GM18505 (cell line): ENCODE data around the gene SAXO1.
"Not testable (repeated sequence)": the region's sequence is repeated elsewhere in the genome, so short reads cannot be mapped to it uniquely, and the experiment has no call there.

ENCODE experiments used
- ATAC-seq: cut with Tn5 transposase; IDR thresholded peaks from one replicate; pipeline ENCODE4 v1.9.1; 2021; ENCODE audit not compliant: unreplicated experiment
- POLR2A ChIP-seq: IDR thresholded peaks from 4 replicates; pipeline ENCODE4 v1.6.1; 2011; ENCODE audit warnings: borderline replicate concordance; ENCODE audit not compliant: insufficient read depth, insufficient read length; ENCODE audit errors: extremely low read depth

SAXO1 gene

DNA sequence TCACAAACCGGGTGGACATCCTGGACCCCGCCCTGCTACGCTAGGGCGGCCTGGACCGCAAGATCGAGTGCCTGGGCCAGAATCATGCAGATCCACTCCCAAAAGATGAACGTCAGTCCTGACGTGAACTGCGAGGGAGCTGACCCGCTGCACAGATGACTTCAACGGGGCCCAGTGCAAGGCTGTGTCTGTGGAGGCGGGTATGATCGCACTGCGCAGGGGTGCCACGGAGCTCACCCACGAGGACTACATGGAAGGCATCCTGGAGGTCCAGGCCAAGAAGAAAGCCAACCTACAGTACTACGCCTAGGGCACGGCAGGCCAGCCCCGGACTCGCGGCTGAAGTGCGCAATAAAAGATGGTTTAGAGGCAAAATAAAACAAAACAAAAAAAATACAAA is 5.2 kb downstream of the SAXO1 start:
- ATAC-seq: no peak
- no peak for TF ChIP-seq POLR2A

DNA sequence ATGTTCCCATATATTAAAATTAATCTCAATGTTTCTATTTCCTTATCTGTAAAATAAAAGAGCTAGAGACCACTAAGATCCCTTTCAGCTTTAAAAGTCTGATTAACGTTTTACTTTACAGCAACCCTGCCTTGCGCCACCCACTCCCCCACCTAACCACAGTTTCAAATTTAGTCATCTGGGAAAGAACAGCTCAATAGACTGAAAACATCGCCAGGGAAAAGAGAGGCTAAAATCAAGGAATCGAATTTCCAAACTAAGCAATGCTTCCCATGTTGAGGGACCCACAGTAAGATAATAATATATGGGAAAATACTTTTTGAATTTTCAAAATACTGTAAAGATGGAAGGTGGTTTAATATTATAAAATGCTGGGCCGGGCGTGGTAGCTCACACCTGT is 6.6 kb downstream of the SAXO1 start:
- no peak for ATAC-seq

DNA sequence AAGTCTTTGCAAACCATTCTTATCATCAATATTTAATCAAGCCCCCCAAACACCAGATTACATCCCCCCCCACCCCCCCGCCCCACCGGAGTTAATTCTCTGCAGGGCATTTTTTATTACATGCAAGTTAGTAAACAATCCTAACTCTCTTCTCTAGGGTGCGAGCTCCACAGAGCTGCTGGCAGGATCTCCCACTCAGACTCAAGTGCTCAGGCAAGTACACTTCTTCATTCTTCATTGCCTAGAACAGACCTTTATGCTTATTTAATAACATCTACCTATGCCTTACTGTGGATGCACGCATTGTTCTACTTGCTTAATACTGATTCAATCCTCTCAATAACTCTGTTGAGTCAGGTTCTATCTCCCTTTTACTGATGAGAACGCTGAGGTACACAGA is 9.9 kb downstream of the SAXO1 start:
- TF ChIP-seq POLR2A: no peak
- no peak for ATAC-seq

More for the DNA sequence above, 6.6 kb downstream of the SAXO1 start:
- no peak for TF ChIP-seq POLR2A

DNA sequence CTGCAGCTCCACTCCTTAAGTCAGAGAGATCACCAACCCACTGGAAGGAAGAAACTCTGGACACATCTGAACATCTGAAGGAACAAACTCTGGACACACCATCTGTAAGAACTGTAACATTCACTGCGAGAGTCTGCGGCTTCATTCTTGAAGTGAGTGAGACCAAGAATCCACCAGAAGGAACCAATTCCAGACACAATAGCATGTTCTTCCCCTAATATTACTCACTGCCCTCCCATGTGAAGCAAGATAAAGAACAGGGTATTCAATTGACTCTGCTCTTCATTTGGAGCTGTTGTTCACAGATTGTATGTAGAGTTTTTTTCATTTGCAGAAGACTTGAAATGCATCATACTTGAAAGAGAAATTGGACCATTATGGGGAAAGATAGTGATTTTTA is 10.8 kb downstream of the SAXO1 start:
- no peak for TF ChIP-seq POLR2A
- no peak for ATAC-seq

DNA sequence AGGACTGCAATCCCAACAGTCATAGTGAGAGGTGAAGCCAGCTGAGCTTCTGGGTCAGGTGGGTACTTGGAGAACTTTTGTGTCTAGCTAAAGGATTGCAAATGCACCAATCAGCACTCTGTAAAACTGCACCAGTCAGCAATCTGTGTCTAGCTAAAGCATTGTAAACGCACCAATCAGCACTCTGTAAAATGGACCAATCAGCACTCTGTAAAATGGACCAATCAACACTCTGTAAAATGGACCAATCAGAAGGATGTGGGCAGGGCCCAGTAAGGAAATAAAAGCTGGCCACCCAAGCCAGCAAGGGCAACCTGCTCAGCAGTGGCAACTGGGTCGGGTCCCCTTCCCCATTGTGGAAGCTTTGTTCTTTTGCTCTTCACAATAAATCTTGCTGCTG is 11.4 kb downstream of the SAXO1 start:
- ATAC-seq: not testable (repeated sequence)

DNA sequence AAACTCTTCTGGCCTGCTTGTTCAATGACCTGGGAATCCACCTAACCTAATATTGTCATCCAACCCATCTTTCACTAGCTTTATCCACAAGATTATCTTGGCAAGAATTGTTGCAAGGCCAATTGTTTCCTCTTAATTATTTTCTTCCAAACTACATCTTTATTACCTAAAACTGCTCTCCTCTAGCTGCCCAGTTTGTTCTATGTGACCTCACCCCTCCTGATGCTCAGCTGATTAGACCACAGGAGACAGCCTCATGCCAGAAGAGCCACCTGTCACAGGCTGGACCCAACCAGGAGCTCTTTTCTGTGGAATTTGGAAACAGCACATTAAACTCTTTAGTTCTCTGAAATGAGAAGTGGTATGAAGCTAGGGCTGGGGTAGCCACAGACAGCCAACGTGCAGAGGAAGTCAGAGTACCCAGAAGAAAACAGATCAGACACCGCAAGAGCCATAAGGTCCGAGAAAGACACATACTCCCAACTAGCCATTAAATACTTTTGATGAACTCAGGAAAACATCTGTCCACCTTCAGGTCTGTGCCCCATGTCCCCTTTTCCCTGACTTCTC is 12.0 kb downstream of the SAXO1 start:
- ATAC-seq: no peak

DNA sequence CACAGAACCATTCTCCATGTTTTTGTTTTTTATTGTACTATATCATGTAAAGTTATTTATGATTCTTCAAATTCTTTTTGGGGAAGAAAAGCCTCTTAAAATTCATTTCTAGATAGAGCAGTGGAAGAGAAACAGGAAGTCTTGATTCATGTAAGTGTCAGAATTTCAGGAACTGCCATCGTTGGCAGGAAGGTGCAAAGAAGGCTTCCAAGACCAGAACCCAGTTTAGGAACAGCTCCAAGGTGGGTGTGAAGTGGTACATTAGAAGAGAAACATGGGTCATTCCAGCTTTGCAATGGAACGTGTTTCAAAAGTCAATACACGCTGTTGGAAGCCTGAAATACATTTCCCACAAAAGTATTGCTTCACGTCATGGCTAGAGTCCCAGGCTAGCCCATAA is 14.8 kb downstream of the SAXO1 start:
- TF ChIP-seq POLR2A: no peak
- no peak for ATAC-seq

More for the DNA sequence above, 12.0 kb downstream of the SAXO1 start:
- TF ChIP-seq POLR2A: no peak

DNA sequence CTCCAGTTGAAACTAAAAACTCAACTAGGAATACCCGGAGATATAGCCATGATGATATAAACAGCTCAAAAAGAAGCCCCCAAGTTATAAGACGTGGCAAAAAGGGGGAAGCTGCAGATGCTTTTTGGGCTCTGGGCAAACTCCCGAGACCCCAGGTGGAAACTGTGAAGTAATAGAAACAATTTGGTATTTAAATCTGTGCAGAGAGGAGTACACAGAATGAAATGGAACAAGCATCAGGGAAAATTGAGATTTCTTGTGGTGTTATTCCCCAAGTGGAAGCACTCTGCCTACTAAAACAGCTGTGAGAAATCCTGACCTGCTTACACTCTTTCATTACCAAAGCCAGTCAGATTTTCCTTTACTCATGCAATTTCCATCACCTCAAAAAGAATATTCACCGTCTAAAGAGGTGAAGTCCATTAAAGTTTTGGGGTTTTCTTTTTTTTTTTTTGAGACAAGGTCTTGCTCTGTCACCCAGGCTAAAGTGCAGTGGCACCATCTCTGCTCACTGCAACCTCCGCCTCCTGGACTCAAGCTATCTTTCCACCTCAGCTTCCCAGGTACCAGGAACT is 23.5 kb downstream of the SAXO1 start:
- ATAC-seq: no peak
- TF ChIP-seq POLR2A: no peak

DNA sequence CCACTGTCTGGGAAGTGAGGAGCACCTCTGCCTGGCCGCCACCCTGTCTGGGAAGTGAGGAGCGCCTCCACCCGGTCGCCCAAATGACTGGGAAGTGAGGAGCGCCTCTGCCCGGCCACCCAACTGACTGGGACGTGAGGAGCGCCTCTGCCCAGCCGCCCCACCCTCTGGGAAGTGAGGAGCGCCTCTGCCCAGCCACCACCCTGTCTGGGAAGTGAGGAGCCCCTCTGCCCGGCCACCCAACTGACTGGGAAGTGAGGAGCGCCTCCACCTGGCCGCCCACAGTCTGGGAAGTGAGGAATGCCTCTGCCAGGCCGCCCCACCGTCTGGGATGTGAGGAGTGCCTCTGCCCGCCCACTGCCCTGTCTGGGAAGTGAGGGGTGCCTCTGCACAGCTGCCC is 32.9 kb downstream of the SAXO1 start:
- no peak for TF ChIP-seq POLR2A
- no peak for ATAC-seq

DNA sequence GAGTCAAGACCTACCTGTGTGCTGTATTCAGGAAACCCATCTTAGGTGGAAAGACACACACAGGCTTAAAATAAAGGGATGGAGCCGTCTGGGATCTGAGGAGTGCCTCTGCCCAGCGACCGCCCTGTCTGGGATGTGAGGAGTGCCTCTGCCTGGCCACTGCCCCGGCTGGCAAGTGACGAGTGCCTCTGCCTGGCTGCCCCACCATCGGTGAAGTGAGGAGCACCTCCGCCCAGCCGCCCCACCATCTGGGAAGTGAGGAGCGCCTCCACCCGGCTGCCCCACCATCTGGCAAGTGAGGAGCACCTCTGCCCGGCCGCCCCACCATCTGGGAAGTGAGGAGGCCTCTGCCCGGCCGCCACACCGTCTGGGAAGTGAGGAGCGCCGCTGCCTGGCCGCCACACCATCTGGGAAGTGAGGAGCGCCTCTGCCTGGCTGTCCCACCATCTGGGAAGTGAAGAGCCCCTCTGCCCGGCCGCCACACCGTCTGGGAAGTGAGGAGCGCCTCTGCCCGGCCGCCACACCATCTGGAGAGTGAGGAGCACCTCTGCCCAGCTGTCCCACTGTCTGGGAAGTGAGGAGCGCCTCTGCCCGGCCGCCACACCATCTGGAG is 33.7 kb downstream of the SAXO1 start:
- no peak for TF ChIP-seq POLR2A
- ATAC-seq: no peak

DNA sequence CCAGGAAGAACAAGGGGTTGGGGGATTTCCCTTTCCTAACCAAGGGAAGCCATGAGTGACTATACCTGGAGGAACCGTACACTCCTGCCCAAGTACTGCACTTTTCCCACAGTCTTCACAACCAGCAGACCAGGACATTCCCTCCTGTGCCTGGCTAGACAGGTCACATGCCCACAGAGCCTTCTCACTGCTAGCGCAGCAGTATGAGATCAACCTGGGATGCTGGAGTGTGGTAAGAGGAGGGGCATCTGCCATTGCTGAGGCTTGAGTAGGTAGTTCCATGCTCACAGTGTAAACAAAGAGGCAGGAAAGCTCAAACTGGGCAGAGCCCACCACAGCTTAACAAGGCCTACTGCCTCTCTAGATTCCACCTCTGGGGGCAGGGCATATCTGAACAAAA is 35.9 kb downstream of the SAXO1 start:
- no peak for ATAC-seq
- TF ChIP-seq POLR2A: no peak

DNA sequence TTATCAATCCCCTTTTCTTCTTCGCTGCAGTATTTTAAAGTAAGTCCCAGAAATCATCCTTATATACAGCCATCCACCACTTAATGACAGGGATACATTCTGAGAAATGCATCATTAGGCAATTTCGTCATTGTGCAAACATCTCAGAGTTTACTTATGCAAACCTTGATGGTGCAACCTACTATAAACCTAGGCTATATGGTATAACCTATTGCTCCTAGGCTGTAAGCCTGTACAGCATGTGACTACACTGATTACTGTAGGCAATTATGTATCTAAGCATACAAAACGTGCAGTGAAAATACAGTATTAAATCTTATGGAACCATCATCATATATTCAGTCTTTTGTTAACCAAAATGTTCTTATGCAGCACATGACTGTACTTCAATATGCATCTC is 36.8 kb downstream of the SAXO1 start:
- no peak for TF ChIP-seq POLR2A
- ATAC-seq: no peak

DNA sequence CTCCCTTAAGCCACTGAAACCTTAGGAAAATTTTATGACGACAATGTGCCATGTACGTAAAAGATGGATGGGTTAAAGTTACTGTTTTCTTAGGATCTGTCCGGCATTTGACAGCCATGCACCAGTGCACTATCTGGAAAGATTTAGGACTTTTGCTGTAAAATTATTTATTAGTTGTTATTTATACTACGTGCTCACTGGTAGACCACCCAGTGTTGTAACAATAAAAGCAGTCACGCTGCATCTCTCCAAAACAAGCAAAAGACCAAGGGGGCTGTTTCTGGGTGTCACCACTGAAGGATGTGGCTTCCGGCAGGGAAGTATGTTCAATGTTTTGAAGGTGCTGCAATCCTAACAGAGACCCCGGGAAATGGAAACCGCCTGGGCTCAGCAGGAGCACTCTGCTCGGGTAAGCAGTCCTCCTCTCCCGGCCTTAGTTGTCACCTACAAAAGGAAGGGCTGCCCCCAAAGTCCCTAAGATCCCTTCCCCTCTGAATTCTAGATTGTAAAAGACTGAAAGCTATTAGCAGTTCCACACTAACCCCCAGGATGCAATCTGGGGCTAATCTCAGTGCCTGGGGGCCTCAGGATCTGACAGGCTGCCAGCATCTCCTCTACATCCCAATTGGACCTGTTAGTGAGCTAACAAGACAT is 38.6 kb downstream of the SAXO1 start:
- ATAC-seq: no peak
- TF ChIP-seq POLR2A: no peak

DNA sequence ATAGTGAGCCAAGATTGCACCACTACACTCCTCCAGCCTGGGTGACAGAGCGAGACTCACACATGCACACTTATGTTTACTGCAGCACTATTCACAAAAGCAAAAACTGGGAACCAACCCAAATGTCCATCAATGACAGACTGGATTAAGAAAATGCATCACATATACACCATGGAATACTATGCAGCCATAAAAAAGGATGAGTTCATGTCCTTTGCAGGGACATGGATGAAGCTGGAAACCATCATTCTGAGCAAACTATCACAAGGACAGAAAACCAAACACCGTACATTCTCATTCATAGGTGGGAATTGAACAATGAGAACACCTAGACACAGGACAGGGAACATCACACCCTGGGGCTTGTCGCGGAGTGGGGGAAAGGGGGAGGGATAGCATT is 41.8 kb downstream of the SAXO1 start:
- ATAC-seq: not testable (repeated sequence)

DNA sequence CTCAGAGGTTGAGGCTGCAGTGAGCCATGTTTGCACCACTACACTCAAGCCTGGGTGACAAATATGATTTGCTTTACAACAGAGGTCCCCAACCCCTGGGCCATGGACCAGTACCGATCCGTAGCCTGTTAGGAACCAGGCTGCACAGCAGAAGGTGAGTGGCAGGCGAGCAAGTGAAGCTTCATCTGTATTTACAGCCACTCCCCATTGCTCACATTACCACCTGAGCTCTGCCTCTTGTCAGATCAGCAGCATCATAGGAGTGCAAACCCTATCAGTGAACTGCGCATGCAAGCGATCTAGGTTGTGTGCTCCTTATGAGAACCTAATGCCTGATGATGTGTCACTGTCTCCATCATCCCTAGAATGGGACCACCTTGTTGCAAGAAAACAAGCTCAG is 42.5 kb downstream of the SAXO1 start:
- ATAC-seq: no peak
- no peak for TF ChIP-seq POLR2A

DNA sequence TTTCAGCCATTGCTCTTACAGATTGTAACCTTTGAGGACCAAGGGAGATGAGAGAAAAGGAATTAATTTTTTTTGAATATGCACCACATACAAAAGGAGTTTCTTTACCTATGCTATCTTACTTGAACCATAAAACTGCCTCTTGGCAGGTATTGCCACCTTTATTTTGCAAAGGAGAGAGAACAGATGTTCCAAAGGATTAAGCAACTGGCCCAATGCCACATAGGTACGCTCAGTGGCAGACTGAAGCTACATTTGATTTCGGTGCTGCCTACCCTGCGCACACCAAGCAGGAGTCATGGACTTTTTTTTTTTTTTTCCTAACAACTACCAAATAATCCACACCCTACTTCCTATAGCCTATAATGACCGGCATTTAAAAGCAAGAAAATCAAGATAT is 43.1 kb downstream of the SAXO1 start:
- no peak for TF ChIP-seq POLR2A

More for the DNA sequence above, 43.1 kb downstream of the SAXO1 start:
- ATAC-seq: no peak
